GM21619 (cell line): ENCODE data around the gene JPH2.

Experiments
- ATAC-seq: cut with Tn5 transposase; IDR thresholded peaks from one replicate; pipeline ENCODE4 v1.9.1; 2021; ENCODE audit not compliant: unreplicated experiment

The JPH2 gene

DNA sequence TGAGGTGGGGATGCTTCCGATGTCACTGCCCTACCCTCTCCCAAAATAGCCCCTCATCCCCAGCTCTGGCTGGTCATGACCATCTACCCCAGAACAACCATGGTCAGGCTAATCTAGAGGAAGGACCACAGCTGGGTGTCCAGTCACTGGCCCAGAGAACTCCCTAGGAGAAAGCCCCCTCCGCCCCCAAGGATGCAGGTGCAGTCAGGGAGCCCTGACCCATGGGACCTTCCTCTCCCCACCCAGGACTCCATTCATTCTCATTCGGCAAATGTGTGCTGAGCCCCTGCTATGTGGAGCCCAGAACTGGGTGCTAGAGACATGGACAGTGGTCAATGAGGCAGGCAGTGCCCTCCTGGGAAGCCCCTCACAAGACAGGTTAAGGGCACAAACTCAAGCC is 60.5 kb downstream of the JPH2 start:
- ATAC-seq, result no peak

DNA sequence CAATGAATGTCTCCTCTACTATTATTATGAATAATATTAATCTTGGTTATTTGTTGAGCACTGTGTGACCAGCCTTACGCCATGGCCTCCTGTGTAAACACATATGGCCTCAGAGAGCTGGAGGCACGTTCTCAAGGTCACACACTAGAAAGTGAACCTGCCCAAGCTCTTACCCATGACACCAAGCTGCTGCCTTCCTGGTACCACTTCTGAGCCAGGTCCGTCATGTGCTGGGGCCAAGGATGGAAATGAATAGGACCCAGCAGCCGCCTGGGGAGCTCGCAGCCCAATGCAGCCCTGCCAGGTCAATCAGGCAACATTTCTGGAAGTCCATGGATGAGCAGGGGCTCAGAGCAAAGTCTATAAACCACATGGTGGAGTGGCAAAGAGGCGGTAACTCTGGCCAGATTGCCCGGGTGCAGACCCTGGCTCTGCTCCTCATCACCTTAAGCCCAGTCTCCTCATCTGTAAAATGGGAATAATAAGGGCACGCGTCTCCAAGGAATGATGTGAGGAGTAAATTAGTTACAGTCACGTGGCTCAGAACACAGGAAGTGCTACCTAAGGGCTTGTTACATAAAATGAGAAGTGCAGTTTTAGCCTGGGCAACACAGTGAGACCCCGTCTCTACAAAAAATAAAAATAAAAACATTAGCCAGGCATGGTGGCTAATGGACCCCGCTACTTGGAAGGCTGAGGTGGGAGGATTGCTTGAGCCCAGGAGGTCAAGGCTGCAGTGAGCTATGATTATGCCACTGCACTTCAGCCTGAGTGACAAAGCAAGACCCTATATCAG is 61.5 kb downstream of the JPH2 start:
- no peak for ATAC-seq

DNA sequence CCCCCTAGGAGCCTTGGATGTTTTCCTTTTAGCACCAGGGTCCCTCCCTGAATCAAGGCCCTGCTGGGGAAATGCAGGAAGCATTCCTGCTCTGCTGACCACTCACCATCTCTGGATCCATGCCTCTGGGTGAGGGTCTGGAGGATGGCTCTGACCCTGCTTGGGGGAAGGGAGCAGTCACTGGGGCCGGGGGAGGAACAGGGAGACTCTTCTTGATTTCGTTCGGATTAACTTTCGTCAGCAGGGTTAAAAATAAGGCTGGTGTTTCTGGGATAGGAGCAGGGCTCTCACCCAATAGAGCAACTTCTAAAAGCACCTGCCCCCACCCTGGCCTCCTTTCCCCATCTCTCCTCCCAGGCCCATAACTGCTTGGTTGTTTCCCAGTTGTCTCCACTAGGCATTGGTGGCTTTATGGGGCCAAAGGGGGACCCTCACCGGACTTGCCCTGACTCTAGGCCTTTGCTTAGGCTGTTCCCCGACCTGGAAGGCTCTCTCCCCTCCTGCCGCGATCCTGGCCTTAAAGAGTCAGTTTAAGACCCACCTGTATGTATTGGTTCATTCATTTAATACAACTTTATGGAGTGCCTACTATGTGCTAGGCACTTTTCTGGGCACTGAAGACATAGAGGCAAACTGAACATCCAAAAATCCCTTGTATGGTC is 63.0 kb downstream of the JPH2 start:
- no peak for ATAC-seq

DNA sequence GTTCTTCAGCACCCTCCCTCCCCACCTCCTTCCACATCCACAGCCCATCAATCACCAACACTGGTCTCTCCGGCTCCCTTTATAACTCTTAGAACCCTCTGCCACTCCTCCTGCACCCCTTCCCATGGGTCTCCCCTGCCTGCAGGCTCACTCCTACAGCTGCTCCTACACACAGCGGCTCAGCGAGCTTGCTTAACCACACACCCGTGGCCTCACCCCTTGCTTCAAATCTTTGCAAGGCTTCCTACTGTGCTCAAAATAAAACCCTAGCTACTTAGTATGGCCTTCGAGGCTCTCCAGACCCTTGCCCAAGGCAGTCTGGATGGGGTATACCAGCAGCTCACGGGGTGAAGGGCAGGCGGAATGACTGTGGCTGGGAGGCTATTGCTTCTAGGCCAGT is 63.7 kb downstream of the JPH2 start:
- no peak for ATAC-seq

DNA sequence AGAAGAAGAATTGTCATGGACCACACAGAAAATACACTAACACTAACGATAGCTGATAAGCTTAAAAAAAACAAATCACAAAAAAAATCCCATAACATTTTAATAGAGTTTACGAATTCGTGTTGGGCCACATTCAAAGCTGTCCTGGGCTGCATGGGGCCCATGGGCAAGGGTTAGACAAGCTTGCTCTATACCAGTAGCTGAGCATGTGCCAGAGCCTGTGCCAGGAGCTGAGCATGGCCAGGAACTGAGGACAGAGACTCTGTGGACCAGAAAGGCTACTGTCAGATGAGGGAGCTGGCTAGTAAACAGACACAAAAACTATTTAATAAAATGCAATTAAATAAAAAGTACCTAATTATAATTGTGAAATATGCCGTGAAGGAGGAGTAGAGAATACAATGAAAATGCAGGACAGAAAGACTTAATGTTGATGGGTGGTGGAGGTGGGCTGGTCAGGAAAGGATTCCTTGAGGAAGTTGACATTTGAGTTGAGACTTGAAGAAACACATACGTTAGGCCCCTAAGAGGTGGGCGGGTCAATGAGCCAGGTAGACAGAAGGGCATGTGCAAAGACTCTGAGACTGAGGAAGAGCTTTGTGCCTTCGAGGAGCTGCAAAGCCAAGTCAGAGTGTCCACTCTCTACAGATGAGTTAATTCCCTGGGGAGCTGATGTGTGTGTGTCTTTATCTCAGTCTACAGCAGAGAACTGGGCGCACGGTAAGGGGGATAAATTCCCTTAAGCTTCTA is 66.1 kb downstream of the JPH2 start:
- no peak for ATAC-seq

DNA sequence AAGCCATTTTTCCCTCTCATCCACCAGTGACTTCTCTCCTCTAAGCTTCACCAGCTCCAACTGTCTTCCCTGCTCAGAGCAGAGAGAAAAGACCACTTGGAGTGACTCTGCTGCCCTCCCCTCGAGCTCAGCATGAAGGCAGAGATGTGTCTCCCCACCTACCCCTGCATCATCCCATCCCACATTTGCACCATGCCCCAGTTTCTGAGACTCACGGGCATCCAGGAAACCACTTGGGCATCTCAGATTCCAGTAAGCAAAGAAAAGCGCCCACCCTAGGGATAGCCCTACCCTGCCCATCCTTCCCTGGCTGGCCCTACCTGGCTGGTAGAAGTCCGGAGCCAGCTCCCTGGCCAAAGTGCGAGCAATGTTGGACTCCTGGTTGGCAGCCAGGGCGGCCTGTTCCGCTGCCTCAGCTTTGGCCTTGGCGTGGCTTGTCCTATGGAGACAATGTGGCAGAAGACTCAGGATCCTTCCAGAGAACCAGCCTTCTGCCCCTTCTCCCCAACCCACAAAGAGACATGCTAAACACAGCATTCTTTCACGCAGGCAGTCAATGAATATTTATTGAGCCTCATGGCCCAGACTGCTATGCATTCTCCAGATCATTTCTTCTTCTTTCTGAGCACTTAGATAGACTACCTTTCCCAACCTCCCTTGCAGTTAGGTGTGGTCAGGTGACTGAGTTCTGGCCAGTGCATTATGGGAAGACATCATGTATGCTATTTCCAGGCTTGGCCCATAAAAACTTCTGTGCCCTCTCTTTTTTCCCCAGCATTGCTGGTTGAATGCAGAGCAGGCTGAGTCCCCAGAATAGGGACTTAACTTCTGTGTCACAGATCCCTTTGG is 68.6 kb downstream of the JPH2 start:
- no peak for ATAC-seq

DNA sequence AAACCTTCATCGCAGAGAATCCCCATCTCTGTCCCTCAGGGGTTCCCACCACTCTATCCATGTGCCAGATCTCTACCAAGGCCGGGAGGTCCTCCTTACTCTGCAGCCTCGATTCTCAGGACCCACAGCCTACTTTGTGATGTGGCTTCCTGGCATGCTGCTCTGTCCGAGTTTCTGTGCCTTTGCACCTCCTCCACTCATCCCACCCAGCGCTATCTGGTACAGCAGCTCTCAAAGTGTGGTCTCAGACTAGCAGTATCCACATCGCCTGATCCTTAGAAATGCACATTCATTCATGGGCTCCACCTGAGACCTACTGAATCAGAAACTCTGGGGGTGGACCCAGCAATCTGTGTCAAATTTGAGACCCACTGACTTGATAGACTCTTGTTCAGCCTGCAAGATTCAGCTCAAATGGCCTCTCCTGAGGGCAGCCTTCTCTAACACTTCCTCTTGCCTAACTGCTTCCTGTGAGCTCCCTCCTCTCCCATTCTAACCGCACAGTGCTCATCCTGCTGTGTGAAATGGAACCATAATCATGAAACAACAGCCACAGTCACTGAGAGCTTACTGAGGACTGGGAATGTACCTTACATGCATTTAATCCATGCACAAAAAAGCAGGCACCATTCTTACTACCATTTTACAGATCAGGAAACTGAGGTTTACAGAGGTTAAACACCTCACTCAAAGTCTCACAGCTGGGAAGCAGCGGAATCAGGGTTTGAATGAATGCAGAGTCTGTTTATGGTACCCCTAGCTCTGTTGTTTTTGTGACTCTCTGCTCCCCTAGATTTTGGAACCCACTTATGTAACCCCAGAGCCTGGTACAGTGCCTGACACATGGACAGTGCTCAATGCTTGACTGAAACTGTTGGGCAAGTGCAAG is 69.4 kb downstream of the JPH2 start:
- no peak for ATAC-seq

DNA sequence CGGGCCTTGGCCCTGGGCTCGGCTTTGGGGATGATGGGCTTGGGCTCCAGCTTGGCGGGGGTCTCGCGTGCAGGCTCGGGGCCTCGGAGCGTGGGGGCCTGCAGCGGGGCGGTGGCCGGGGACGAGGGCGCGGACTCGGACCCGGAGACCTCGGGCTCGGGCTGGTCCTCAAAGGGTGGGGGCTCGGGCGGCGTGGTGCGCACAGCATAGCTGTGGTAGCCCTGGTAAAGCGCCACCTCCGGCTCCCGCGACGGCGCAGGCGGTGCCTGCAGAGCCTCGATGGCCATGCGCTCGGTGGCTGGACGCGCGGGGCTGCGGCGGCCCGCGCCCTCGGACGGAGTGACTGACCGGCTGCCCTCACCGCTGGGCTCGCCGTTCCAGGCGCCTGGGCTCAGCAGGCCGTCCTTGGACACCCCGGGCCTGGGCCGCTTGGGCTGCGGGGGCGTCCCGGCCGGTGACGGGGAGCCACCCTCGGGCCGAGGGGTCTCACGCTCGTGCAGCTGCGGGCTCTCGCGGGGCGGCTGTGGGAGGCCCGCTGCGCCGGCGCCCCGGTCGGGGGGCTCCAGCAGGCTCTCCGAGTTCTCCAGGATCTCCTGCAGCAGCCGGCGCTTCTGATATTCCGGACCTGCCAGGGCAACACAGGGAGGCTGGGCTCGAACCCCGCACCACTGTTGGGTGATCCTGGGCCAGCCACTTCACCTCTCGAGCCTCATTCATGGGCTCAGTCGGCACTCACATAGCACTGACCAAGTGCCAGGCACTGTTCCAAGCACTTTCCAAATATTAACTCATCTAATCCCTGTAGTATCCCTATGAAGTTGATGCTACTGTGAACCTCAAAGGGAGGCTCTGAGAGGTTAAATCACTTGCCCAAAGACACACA is 71.0 kb downstream of the JPH2 start:
- no peak for ATAC-seq

DNA sequence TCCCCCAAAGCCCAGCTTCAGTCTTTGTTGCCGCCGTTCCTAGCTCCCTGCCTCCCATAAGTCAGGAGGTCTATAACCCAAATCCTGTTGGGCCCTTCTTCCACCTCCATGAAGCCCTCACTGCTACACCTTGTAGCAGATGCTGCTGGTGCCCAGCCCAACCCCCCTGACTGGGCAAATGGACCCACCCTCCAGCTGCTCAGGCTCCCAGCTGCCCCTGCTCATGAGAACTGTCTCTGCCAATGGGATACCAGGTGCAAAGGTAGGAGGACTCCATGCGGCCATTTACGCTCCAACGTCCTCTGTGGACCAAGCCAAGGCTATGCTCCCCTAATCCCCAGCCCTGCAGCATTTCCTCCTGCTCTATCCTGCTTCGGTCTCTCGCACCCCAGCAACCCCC is 71.8 kb downstream of the JPH2 start:
- ATAC-seq, result no peak

DNA sequence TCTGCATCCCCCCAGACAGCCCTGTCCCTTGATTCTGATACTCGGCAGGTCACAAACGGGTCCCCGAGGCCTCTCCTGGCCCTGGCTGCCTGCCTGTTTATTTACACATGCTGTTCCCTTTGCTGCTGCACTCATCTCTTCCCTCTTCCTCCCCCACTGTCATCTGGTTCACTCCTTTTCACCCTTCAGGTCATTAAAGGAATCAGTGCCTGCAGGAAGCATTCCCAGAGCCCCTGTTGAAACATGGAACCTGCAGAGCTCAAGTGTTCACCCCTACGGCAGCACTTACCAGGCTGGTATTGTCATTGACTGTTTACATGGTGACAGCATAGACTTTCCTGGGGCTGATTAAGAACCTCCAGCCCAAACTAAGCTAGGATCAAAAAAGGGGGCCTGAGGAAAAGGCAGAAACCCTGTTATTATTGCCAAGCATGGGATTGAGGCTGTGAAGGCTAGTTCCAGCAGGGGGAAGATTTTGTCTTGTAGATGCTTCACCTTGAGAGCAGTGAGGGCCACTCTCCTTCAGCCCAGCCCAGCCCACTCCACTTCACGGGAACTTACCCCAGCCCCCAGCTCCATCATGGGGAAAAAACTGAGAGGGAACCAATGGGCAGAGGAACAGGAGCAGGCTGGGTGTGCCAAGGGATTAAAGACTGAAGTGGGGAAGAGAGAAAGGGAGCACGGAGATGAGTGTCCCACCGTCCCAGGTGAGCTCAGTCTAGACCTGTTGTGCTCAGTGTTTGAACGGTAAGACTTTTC is 73.2 kb downstream of the JPH2 start:
- ATAC-seq, result no peak

DNA sequence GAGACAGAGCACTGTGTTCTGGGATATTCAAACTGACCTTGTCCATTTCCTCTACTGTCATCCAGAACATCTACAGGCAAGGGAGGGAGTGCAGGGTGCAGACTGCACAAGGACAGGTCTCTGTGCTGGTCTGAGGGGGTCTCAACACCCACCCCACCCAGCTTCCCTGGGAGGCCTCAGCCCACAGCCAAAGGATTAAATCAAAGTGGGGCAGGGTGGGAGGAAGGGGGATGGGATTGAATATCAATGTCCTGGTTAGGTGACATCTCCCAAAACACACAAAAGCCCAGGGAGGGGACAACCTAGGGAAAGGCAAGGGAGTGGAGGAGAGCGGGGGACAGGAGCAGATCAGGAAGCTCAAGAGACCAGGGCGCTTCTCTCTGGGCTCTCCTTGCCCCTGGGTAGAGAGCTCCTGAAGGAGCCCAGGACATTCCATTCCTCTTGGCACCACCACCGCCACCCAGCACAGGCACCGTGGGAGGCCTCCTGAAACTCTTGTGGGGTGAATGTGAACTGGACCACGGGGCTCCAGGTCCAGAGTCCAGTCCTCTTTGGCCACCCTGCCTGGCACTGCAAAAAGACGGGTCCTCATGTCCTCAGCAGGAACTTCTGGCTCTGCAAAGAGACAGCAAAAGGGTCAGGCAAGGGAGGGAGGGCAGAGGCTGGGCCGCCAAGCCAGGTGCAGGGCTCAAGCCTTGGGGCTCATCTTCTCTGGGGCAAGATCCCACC is 73.9 kb downstream of the JPH2 start:
- no peak for ATAC-seq

DNA sequence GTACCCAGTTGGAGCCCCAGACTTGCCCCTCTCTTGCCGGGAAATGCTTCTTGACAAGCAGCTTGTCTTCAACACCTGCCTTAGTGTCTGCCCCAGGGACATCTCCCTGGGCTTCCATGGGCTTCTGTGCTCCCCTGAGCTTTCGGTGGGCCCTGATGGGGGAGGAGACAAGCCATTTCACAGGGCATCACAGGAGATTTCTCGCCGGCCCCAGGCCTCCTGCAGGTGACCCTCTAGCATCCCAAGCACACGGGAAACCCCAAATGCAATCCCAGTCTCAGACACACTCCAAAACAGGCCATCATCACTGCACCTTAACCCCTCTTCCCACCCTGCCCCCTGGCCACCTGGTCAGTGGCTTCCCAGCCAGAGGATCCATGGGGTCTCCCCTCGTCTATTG is 74.5 kb downstream of the JPH2 start:
- ATAC-seq, result no peak

DNA sequence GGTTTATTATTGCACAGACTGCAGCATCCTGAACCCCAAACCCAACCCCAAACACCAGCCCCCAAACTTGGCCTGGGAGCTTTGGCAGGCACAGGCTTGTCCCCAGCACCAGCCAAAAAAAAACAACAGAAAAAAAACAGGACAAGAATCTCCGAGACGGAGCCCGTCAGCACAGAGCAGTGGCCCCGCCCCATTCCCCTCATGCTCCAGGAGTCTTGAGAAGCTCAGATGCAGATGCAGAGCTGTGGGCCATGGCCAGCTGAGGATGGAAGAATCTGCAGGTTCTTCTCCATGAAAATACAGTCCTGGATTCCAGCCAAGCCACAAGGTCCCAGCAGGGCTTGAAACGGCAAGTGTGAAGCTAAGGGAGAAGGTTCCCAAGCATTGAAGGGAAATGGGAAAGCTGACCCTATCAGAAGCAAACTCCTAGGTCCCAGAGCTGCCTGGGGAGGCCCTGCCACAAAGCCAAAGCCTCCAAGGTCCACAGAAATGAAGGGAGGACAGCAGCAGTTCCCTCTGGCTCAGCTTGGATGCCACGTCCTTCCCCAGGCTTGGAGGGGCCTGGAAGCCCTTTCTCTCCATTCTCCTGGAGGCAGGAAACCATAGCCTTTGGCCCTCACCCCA is 75.2 kb downstream of the JPH2 start:
- no peak for ATAC-seq

DNA sequence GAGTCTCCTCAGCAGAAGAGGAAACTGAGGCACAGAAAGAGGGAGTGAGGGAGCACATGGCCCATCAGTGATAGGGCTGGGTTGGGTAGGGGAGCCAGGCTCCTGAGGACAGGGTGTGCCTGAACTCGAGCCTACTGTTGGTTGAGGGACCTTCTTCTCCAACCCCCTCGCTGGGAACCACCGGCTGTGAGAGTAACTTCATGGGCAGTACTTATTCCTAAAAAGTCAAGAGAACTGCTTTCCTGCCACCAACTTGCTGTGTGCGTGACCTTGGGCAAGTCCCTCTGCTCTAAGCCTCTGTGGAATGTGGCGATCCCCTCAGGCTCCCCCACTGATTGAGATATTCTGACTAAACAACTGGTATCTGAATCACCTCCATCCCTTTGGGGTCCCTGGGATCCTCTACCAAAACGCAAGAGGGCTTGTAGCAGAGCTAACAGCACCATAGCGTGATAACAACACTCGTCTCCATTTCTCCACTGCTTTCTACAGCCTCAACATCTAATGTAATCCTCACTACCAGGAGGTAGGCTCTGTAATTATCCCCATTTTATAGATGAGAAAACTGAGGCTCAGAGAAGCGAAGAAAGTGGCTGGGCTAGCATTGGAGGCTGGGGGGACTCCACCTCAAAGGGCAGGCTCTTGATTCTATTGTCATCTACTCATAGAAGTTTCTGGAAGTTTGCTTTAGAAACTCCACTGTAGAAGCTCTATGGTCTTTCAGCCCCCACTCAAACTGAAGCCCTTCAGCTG is 76.0 kb downstream of the JPH2 start:
- ATAC-seq, result no peak

DNA sequence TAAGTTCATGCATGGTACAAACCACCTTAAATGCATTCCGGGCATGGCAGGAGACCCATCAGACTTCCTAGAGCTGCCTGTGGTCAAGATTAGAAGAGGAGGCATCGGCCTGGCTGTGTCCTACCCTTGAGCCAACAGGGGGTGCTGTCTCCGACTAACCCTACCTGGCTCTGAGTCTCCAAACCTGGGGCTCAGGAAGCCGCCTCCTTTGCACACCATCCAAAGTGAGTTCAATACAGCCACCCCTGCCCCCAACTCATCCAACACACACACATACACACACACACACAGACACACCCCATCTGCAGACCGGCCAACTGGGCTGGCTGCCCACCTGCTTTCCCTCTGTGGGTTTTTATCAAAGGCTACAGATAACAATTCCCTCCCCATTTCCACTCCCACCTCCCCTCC is 77.0 kb downstream of the JPH2 start:
- no peak for ATAC-seq

DNA sequence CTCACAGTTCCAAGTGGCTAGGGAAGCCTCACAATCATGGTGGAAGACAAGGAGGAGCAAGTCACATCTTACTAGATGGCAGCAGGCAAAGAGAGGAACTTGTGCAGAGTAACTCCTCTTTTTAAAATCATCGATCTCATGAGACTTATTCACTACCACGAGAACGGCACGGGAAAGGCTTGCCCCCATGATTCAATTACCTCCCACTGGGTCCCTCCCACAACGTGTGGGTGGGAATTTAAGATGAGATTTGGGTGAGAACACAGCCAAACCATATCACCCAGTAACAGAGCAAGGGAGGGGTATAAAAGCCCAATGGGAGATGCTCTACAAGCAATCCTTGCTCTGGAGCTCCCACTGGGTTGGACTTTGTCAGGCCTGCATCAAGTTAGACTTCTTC is 80.4 kb downstream of the JPH2 start:
- no peak for ATAC-seq
